ENCODE results near the gene TMED9. TPM values are rescaled to one million over a fixed set of nuclear protein-coding genes. Genes with fewer than 3 reads are reported as not detected.

The TMED9 gene
- total and polyA plus RNA-seq, 9 of the 15 experiments (the other 6 are each of a cell fraction or from before 2014, with no cell fraction given) = 43.7 to 301 (median 90.0) TPM

GRCh38 chr5:177591690-177592009, 353 bp upstream of the TMED9 start (continued):
- TF ChIP-seq TRIM25 (IDR thresholded peaks at IDR 0.05; ENCODE audit: borderline replicate concordance) = 0 out of 2 replicates have a peak, but pooled peaks have one; percentile 25
- TF ChIP-seq CREB3L1 (IDR thresholded peaks at IDR 0.05; ENCODE audit: borderline replicate concordance, low read depth) = no peak
- no peak for TF ChIP-seq FOS (IDR thresholded peaks at IDR 0.05; ENCODE audit: extremely low read depth, insufficient read length)
- peak; percentile 86 for TF ChIP-seq MBD1 (CRISPR knock-in tag; IDR thresholded peaks at IDR 0.05)
- no peak for TF ChIP-seq TRIM24 (IDR thresholded peaks at IDR 0.05)
- TF ChIP-seq ATF7 (IDR thresholded peaks at IDR 0.05) = no peak
- TF ChIP-seq TFAP4 (CRISPR knock-in tag; IDR thresholded peaks at IDR 0.05; ENCODE audit: borderline replicate concordance) = no peak
- no peak for TF ChIP-seq ETS2 (tag; IDR thresholded peaks at IDR 0.05; ENCODE audit: borderline replicate concordance, poor library complexity, severe bottlenecking)
- peak; percentile 34 for TF ChIP-seq CHD4 (IDR thresholded peaks at IDR 0.05; ENCODE audit: insufficient read depth, insufficient replicate concordance, low read depth, low read length, poor library complexity, severe bottlenecking)
- no peak for TF ChIP-seq SMARCA5 (IDR thresholded peaks at IDR 0.05)
- TF ChIP-seq ZNF3 (CRISPR knock-in tag; IDR thresholded peaks at IDR 0.05) = no peak
- TF ChIP-seq MCM3 (IDR thresholded peaks at IDR 0.05) = no peak
- TF ChIP-seq KAT7 (CRISPR knock-in tag; IDR thresholded peaks at IDR 0.05; ENCODE audit: borderline replicate concordance) = no peak
- no peak for TF ChIP-seq TARDBP (IDR thresholded peaks at IDR 0.05)
- no peak for TF ChIP-seq FUS (optimal IDR thresholded peaks at IDR 0.05; ENCODE audit: low read depth, low read length)
- no peak for TF ChIP-seq ZBTB11 (CRISPR knock-in tag; IDR thresholded peaks at IDR 0.05)
- no peak for TF ChIP-seq MEF2D (tag; conservative IDR thresholded peaks at IDR 0.05; ENCODE audit: low read depth)
- TF ChIP-seq ERF (CRISPR knock-in tag; IDR thresholded peaks at IDR 0.05) = no peak
- TF ChIP-seq U2AF1 (optimal IDR thresholded peaks at IDR 0.05; ENCODE audit: low read depth, low read length) = no peak
- TF ChIP-seq SPI1 (IDR thresholded peaks at IDR 0.05; ENCODE audit: borderline replicate concordance, low read depth, low read length) = no peak
- peak; percentile 29; the same call in 1 of the 2 replicates for TF ChIP-seq PHB2 (IDR thresholded peaks at IDR 0.05; ENCODE audit: low read depth)

Measured in K562 (cell line).